ENCODE results near the gene RPTOR.

The RPTOR gene

DNA sequence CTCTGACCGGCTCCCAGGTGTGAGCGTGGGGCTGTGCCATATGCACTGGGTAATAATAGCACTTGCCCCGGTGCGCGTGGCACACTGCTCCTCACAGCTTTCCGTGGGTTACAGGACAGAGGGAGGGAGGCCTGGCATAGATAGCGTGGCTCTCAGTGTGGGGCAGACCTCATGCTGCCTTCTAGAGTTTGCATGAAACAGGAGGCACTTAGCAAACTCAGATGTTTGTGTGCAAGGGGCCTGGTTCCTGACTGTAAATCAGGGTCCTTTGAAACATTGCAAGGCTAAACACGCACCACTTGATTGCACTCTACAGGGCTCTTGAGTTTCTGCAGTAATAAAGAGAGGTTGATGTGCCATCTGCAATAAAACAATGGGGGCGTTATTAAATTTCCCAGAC lies 101.7 kb downstream of the RPTOR start:
- FAIRE-seq: no peak

DNA sequence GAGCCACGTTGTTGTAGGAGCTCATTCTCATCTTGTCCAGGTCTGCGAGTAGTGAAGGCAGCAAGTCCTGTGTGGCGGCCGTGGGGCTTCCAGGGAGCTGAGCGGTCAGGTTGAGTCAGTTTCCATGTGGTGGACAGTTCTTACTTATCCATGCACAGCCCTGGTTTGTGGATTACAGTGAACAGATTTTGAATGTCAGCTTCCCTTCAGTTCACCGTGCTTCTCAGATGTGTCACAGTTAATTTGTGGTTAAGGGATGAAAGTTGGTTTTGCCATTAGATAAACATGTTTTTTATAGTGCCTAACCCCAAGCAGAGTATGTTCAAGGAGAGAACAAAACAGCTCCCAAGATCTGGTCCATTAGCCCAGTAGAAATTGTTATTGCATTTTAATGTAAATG lies 103.1 kb downstream of the RPTOR start:
- FAIRE-seq: no peak

- FAIRE-seq: no peak
Measured at GRCh38 chr17:80649200-80649644, 104.6 kb downstream of the RPTOR start.

- no peak for FAIRE-seq
Measured at GRCh38 chr17:80649672-80650330, 105.2 kb downstream of the RPTOR start.

GRCh38 chr17:80650331-80650672 lies 105.7 kb downstream of the RPTOR start:
- no peak for FAIRE-seq

GRCh38 chr17:80650751-80651518 lies 106.3 kb downstream of the RPTOR start:
- no peak for FAIRE-seq

GRCh38 chr17:80652756-80653330 lies 108.2 kb downstream of the RPTOR start:
- FAIRE-seq: no peak

GRCh38 chr17:80653856-80654255 lies 109.2 kb downstream of the RPTOR start:
- FAIRE-seq: no peak

- FAIRE-seq: no peak
Measured at GRCh38 chr17:80655608-80656007, 111.0 kb downstream of the RPTOR start.

GRCh38 chr17:80656590-80656989 lies 112.0 kb downstream of the RPTOR start:
- no peak for FAIRE-seq

GRCh38 chr17:80657561-80657960 lies 112.9 kb downstream of the RPTOR start:
- no peak for FAIRE-seq

GRCh38 chr17:80658821-80659220 lies 114.2 kb downstream of the RPTOR start:
- FAIRE-seq: no peak

GRCh38 chr17:80659651-80660050 lies 115.0 kb downstream of the RPTOR start:
- no peak for FAIRE-seq

- FAIRE-seq: no peak
Measured at GRCh38 chr17:80660527-80661198, 116.0 kb downstream of the RPTOR start.

- FAIRE-seq: no peak
Measured at GRCh38 chr17:80662557-80662956, 117.9 kb downstream of the RPTOR start.

DNA sequence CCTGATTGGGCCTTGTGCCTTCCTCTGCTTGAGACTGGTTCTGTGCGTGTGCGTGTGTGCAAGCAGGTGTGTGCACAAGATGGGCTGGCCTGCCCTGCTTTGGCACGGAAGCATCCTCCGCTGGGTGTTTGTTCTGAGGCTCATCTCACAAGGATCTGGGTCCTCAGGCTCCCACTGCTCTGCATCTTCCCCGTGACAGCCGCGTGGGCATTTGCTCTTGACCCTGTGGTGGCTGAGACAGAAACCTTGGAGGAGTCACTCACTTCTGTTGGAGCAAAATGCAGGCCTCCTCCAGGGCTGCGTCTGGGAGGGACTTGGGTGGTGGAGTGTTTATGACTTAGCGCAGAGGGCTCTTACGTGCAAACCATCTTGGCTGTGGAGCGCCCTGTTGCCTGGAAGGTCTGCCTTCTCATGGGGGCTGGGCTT lies 119.2 kb downstream of the RPTOR start:
- FAIRE-seq: no peak

GRCh38 chr17:80664217-80664790 lies 119.7 kb downstream of the RPTOR start:
- FAIRE-seq: no peak

DNA sequence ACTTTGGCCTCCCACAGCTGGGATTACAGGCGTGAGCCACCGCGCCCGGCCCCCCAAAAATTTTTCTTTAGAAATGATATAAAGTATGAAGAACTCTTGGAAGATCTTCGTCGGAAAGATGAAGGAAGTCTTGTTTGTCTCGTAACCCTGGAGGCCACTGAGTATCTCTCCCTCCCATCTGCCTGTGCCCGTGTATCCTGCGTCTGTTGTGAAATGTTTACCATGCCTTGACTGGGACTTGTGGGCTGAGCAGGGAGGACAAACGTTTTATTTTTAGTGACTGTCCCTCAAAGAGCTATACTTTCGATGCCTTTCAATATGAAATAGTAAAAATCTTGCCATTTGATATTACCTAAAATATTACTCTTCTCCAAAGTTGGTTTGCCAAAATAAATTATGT lies 121.2 kb downstream of the RPTOR start:
- no peak for FAIRE-seq

- FAIRE-seq: no peak
Measured at GRCh38 chr17:80666867-80667266, 122.2 kb downstream of the RPTOR start.

DNA sequence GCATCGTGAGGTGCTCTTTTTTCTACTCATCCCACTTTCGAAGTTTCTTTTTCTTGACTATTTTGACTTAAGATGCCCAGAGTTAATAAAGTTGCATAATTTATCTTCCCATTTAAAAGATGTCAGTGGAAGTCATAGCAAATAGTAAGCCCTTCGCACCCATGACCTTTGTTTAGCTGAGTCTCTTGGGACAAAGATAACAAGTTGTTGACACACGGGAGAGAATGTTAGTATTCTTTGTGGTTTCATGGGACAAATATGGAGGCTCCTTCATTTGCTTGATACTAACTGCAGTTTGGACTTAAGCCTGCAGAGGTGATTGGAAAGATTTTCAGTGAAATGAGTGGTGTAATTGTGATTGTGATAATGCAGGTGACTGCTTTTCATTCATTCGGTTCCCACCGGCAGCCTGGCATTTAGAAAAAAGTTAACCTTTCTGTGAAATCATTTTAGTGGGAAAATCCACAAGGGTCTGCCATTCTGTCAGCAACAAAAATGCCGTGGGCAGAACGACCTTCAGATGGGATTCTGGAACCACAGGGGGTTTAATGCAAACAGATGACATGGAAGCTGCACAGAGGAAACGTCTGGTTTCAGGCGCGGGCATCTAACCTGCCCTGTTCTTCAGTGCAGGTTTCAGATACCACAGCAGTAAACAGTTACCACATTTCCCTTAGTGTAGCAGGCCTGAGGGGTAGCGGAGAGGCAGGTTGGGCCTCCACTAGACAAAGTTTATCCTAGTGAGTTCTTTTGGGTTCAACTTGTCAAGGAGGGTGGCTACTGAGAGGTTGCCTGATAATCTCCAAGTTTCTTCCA lies 123.0 kb downstream of the RPTOR start:
- FAIRE-seq: no peak

DNA sequence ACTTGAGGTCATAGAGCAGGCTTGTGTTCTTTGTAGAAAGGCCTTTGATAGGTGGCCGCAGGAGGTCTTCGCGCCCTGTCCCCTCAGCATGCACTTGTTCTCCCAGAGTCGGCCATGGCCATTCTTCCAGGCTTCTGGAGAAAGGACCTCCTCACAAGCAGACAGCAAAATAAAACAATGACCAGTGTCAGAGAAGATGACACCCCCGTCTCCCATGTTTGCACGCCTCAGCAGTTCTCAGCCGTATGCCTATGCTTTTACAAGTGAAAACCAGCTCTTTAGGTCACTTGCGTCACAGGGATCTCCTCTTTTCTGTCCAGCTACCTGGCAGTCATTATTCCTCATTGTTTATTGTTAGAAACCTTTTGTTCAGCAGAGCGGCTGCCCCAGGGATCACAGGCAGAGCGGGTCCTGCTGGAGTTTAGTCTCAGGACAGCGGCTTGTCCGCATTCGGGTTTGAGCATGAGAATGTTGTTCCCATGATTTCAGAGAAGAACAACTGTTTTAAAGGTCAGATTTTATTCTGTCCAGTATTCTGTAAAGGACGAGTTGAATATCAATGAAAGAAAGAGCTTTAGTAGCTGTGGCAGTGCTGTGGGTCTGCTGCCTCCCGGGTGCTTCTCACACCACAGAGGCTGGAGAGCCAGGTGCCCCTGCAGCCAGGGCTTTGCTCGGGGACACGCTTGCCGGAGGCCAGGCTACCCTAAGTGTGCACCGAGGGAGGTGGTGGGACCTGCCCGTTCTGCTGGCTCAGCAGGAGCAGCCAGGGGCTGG lies 123.9 kb downstream of the RPTOR start:
- FAIRE-seq: no peak
